Trophoblast cell (in vitro differentiated cells and primary cell): ENCODE data around the gene KRT13.

Experiments used
- DNase-seq, 2 donors: peaks; one replicate each; pipeline ENCODE4 v3.0.0-alpha.2; 2016
- H2AFZ ChIP-seq: 2 replicates; pipeline ENCODE4 v1.6.1; 2013; ENCODE audit warnings: low read length, moderate library complexity, mild to moderate bottlenecking; ENCODE audit not compliant: insufficient read depth, poor library complexity
- H2AK5ac ChIP-seq: 2 replicates; pipeline ENCODE4 v1.6.1; 2013; ENCODE audit warnings: mild to moderate bottlenecking, low read length
- H2BK120ac ChIP-seq: 2 replicates; pipeline ENCODE4 v1.6.1; 2013; ENCODE audit warnings: low read length, mild to moderate bottlenecking, moderate library complexity; ENCODE audit not compliant: insufficient read depth, poor library complexity
- H2BK12ac ChIP-seq: 2 replicates; pipeline ENCODE4 v1.6.1; 2013; ENCODE audit warnings: mild to moderate bottlenecking, low read length, moderate library complexity
- H2BK5ac ChIP-seq: 2 replicates; pipeline ENCODE4 v1.6.1; 2013; ENCODE audit warnings: low read length, low read depth, moderate library complexity, mild to moderate bottlenecking; ENCODE audit not compliant: poor library complexity
- H3K14ac ChIP-seq: 2 replicates; pipeline ENCODE4 v1.6.1; 2013; ENCODE audit warnings: mild to moderate bottlenecking, low read length
- H3K18ac ChIP-seq: 2 replicates; pipeline ENCODE4 v1.6.1; 2013; ENCODE audit warnings: mild to moderate bottlenecking, low read length
- H3K23ac ChIP-seq: 2 replicates; pipeline ENCODE4 v1.6.1; 2013; ENCODE audit warnings: low read length
- H3K27ac ChIP-seq: 2 replicates; pipeline ENCODE4 v1.5.1; 2013; ENCODE audit warnings: low read depth, mild to moderate bottlenecking, inconsistent platforms, low read length, moderate library complexity
- H3K27me3 ChIP-seq: 2 replicates; pipeline ENCODE4 v1.6.1; 2013; ENCODE audit warnings: inconsistent platforms, mild to moderate bottlenecking, low read length, moderate library complexity; ENCODE audit not compliant: insufficient read depth
- H3K36me3 ChIP-seq, 2 experiments: 1 replicate in 1 of 2; 2 replicates in 1 of 2; pipeline ENCODE4 v1.6.1; 2013; ENCODE audit warnings: low read length in 2 of 2, mild to moderate bottlenecking in 2 of 2, moderate library complexity in 1 of 2; ENCODE audit not compliant: insufficient read depth in 2 of 2, control insufficient read depth in 1 of 2
- H3K4ac ChIP-seq: 2 replicates; pipeline ENCODE4 v1.6.1; 2013; ENCODE audit warnings: low read depth, mild to moderate bottlenecking, low read length, moderate library complexity
- H3K4me1 ChIP-seq, 2 experiments: 1 replicate in 1 of 2; 2 replicates in 1 of 2; pipeline ENCODE4 v1.6.1; 2013; ENCODE audit warnings: low read length in 2 of 2, mild to moderate bottlenecking in 2 of 2, moderate library complexity in 1 of 2; ENCODE audit not compliant: insufficient read depth in 2 of 2, control insufficient read depth in 1 of 2
- H3K4me2 ChIP-seq: 2 replicates; pipeline ENCODE4 v1.6.1; 2013; ENCODE audit warnings: inconsistent platforms, mild to moderate bottlenecking, low read length, moderate library complexity
- H3K4me3 ChIP-seq: 2 replicates; pipeline ENCODE4 v1.5.1; 2013; ENCODE audit warnings: mild to moderate bottlenecking, low read depth, low read length, inconsistent platforms
- H3K79me1 ChIP-seq: one replicate; pipeline ENCODE4 v1.6.1; 2013; ENCODE audit warnings: low read length
- H3K79me2 ChIP-seq: 2 replicates; pipeline ENCODE4 v1.6.1; 2013; ENCODE audit warnings: low read length, mild to moderate bottlenecking; ENCODE audit not compliant: control insufficient read depth, insufficient read depth, poor library complexity
- H3K9ac ChIP-seq: 2 replicates; pipeline ENCODE4 v1.6.1; 2013; ENCODE audit warnings: mild to moderate bottlenecking, low read length
- H3K9me3 ChIP-seq: 2 replicates; pipeline ENCODE4 v1.6.1; 2013; ENCODE audit warnings: low read depth, mild to moderate bottlenecking, control low read depth, inconsistent platforms, low read length; ENCODE audit not compliant: insufficient read depth
- H4K12ac ChIP-seq: 2 replicates; pipeline ENCODE4 v1.6.1; 2013; ENCODE audit warnings: low read depth, mild to moderate bottlenecking, low read length, moderate library complexity
- H4K8ac ChIP-seq: 2 replicates; pipeline ENCODE4 v1.6.1; 2013; ENCODE audit warnings: low read depth, mild to moderate bottlenecking, low read length, moderate library complexity
- H4K91ac ChIP-seq: one replicate; pipeline ENCODE4 v1.6.1; 2013; ENCODE audit warnings: low read depth, mild to moderate bottlenecking, low read length, moderate library complexity
- WGBS: extraction: QIAGEN DNeasy Blood & Tissue Kit; methylation state at CpG from one replicate; pipeline ENCODE4 v1.1.7; 2013; ENCODE audit warnings: missing lambda C conversion rate; ENCODE audit not compliant: insufficient read length, insufficient coverage; ENCODE audit errors: extremely low coverage; 5-methylcytosine and 5-hydroxymethylcytosine counted together

KRT13 gene

GRCh38 chr17:41474863-41475262 lies 30.5 kb downstream of the KRT13 start:
- Histone ChIP-seq H3K9me3 (no peaks in the 10 kb centered on the region), H2BK12ac (no peak overlapping the region), H3K14ac (no peak overlapping the region), H3K27ac (no peak overlapping the region), H3K4me3 (peak overlapping the region; percentile 15), H4K91ac (no peak overlapping the region), H3K18ac (no peak overlapping the region), H3K4ac (no peak overlapping the region), H3K79me2 (no peaks in the 10 kb centered on the region), H3K23ac (no peak overlapping the region), H4K12ac (no peak overlapping the region), H2BK120ac (no peak overlapping the region), H3K27me3 (no peaks in the 10 kb centered on the region), H2AK5ac (no peak overlapping the region), H3K79me1 (no peaks in the 10 kb centered on the region), H4K8ac (no peak overlapping the region), H2AFZ (no peak overlapping the region), H3K4me1 (no peaks in the 10 kb centered on the region), H3K36me3 (no peaks in the 10 kb centered on the region), H2BK5ac (no peak overlapping the region), H3K4me2 (no peak overlapping the region), H3K9ac (peak overlapping the region; percentile 42)
- DNase-seq: no peak
- no CpG with 5 or more reads among the region's 8 CpGs for WGBS

GRCh38 chr17:41468346-41468745 lies 37.1 kb downstream of the KRT13 start:
- H4K12ac ChIP-seq: no peak overlapping the region
- no peaks in the 10 kb centered on the region for H3K36me3 ChIP-seq
- H3K18ac ChIP-seq: no peak overlapping the region
- no peaks in the 10 kb centered on the region for H3K4me1 ChIP-seq
- no peak overlapping the region for H2BK120ac ChIP-seq
- no peaks in the 10 kb centered on the region for H3K79me2 ChIP-seq
- H3K14ac ChIP-seq: no peak overlapping the region
- no peak overlapping the region for H4K8ac ChIP-seq
- no peak overlapping the region for H3K4ac ChIP-seq
- no peak overlapping the region for H2AFZ ChIP-seq
- H3K23ac ChIP-seq: no peak overlapping the region
- no peaks in the 10 kb centered on the region for H3K27me3 ChIP-seq
- no peak overlapping the region for H3K27ac ChIP-seq
- H2AK5ac ChIP-seq: no peak overlapping the region
- no peak overlapping the region for H4K91ac ChIP-seq
- H3K9me3 ChIP-seq: peaks cover 5% of the 10 kb centered on the region
- DNase-seq: no peak
- no peak overlapping the region for H3K9ac ChIP-seq
- H3K79me1 ChIP-seq: no peaks in the 10 kb centered on the region
- H2BK12ac ChIP-seq: no peak overlapping the region
- H3K4me2 ChIP-seq: no peak overlapping the region
- no peak overlapping the region for H3K4me3 ChIP-seq
- no peak overlapping the region for H2BK5ac ChIP-seq

DNA sequence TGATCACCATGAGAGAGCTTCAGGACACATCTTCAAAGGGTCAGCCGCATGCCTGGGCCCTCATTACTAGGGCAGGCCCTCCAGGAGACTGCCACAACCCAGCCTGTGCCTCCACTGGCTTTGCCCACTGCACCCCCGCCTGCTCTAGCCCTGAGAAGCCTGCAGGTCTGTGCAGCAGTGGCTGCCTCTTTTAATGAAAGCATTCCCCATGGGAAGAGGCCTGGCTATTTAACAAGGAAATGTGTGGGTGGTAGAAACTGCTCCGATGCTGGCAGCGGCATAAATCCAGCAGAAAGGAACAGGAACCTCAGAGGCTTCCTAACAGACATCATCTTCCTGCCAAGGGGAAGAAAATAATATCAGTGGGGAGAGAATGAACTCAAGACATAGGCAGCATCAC lies 37.9 kb downstream of the KRT13 start:
- Histone ChIP-seq H2AFZ (no peak overlapping the region), H3K14ac (no peak overlapping the region), H3K23ac (no peak overlapping the region), H2BK120ac (no peak overlapping the region), H3K79me2 (no peaks in the 10 kb centered on the region), H3K18ac (no peak overlapping the region), H3K27ac (no peak overlapping the region), H2AK5ac (no peak overlapping the region), H3K4me1 (no peaks in the 10 kb centered on the region), H3K4me2 (no peak overlapping the region), H3K4ac (no peak overlapping the region), H2BK5ac (no peak overlapping the region), H2BK12ac (no peak overlapping the region), H4K12ac (no peak overlapping the region), H3K79me1 (no peaks in the 10 kb centered on the region), H3K27me3 (no peaks in the 10 kb centered on the region), H4K91ac (no peak overlapping the region), H4K8ac (no peak overlapping the region), H3K9ac (no peak overlapping the region), H3K4me3 (no peak overlapping the region), H3K9me3 (peaks cover 5% of the 10 kb centered on the region), H3K36me3 (no peaks in the 10 kb centered on the region)
- WGBS: no CpG with 5 or more reads among the region's 4 CpGs
- DNase-seq: no peak

DNA sequence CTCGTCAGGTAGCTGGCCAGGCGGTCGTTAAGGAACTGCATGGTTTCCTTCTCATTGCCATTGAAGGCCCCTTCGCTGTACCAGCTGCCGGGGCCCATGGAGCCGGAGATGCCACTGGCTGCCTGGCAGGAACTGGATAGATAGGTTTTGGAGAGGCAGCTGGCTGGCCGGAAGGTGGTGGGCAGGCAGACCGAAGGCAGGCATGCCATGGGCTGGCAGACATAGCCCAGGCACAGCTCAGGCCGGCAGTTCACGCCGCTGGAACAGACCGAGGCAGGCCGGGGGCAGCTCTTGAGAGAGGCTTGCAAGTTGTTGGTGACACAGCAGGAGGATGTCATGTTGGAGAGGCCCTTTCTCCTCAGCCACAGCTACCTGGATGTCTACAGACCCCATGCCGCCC lies 38.4 kb downstream of the KRT13 start, which contains the start of gene KRT32:
TSS of gene KRT32 (minus strand) at position 399 of the 400 bp plus-strand sequence. CDS start at position 338, 61 bp downstream.
- Histone ChIP-seq H3K4me1 (no peaks in the 10 kb centered on the region), H3K9ac (no peak within 1 kb of the TSS), H4K91ac (no peak within 1 kb of the TSS), H3K4me2 (no peak within 1 kb of the TSS), H2BK12ac (no peak within 1 kb of the TSS), H3K14ac (no peak within 1 kb of the TSS), H3K18ac (no peak within 1 kb of the TSS), H2BK120ac (no peak within 1 kb of the TSS), H3K27me3 (no peaks in the 10 kb centered on the region), H3K4me3 (no peak within 1 kb of the TSS), H2BK5ac (no peak within 1 kb of the TSS), H3K23ac (no peak within 1 kb of the TSS), H3K9me3 (peaks cover 5% of the 10 kb centered on the region), H3K4ac (no peak within 1 kb of the TSS), H3K79me1 (no peaks in the 10 kb centered on the region), H3K79me2 (no peaks in the 10 kb centered on the region), H3K36me3 (no peaks in the 10 kb centered on the region), H2AK5ac (no peak within 1 kb of the TSS), H4K12ac (no peak within 1 kb of the TSS), H3K27ac (no peak within 1 kb of the TSS), H4K8ac (no peak within 1 kb of the TSS), H2AFZ (no peak within 1 kb of the TSS)
- WGBS: no CpG with 5 or more reads among the region's 14 CpGs
- no peak for DNase-seq
